ENCODE results near the gene NFE2L2.
"Not testable (repeated sequence)": the region's sequence is repeated elsewhere in the genome, so short reads cannot be mapped to it uniquely, and the experiment has no call there.

NFE2L2 gene

DNA sequence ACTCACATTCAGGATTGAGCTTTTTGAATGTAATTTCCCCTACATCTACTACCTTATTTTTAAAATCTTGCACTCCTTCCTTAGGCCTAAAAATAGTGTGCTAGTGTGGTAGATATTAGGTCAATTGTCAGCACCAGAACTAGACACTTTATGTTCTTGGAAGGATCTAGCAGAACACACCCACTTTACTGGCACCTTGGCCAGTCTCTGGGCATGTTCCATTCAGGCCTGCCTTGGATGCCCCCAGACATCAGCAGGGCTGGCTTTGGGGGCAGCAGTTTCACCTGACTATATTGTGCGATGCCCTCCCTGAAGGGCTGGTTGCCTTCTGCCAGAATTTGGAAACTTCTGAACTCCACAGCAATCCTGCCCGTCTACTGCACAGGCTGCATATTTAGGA lies 15.3 kb upstream of the NFE2L2 start:
- DNase-seq (ENCODE audit: low read depth): no peak

- no peak for DNase-seq (ENCODE audit: low read depth)
Measured at GRCh38 chr2:177275743-177276055, 11.2 kb upstream of the NFE2L2 start.

- DNase-seq (ENCODE audit: low read depth): no peak
Measured at GRCh38 chr2:177275040-177275742, 10.7 kb upstream of the NFE2L2 start.

GRCh38 chr2:177273408-177273807 lies 8.9 kb upstream of the NFE2L2 start:
- DNase-seq (ENCODE audit: low read depth): no peak

DNA sequence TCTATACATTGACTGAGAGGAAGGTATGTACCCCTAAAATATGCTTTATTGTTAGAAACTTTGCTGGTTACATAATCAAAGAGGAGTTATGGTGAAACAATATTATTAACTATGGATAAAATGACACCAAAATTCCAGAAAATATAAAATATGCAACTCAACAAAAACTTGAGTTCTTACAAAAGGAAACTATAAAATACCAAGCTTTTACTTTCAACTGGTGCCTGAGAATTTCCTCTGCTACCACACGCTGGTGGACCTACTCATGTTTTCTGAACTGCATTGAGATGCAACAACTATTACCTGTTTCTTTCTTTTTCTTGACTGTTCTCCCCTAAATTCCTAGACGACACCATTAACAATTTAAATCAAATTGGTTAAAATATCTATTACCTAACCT lies 8.2 kb upstream of the NFE2L2 start:
- no peak for DNase-seq (ENCODE audit: low read depth)

DNA sequence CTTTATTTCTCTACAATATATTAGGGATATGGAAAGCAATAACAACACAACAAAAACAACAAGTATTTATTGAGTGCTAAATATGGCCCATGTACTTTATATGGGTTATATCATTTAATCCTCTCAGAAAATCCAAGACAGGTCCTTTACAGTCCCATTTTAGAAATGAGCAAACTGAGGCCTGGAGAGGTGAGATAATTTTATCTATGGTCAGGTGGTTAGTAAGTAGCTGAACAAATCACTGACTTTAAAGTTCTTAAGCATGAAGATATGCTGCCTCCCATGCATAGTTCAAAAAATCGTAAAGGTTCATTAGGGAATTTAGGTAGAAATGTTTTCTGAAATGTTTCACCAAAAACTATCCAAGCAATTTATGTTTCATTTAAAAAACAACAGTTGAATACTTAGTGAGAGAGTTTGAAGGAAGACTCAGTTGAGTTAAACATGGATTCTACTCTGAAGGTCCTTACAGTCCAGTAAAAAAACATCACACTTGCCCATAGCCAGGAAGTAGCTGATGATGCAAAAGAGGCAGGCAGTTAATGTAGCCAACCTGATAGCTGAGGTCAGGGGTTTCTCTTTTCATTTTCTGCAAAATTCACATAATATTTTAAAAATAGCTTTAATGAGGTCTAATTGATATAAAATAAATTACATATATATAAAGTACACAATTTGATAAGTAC lies 7.6 kb upstream of the NFE2L2 start:
- DNase-seq (ENCODE audit: low read depth): no peak

- no peak for DNase-seq (ENCODE audit: low read depth)
Measured at GRCh38 chr2:177270531-177270930, 6.0 kb upstream of the NFE2L2 start.

GRCh38 chr2:177268901-177269300 lies 4.4 kb upstream of the NFE2L2 start:
- DNase-seq (ENCODE audit: low read depth): no peak

DNA sequence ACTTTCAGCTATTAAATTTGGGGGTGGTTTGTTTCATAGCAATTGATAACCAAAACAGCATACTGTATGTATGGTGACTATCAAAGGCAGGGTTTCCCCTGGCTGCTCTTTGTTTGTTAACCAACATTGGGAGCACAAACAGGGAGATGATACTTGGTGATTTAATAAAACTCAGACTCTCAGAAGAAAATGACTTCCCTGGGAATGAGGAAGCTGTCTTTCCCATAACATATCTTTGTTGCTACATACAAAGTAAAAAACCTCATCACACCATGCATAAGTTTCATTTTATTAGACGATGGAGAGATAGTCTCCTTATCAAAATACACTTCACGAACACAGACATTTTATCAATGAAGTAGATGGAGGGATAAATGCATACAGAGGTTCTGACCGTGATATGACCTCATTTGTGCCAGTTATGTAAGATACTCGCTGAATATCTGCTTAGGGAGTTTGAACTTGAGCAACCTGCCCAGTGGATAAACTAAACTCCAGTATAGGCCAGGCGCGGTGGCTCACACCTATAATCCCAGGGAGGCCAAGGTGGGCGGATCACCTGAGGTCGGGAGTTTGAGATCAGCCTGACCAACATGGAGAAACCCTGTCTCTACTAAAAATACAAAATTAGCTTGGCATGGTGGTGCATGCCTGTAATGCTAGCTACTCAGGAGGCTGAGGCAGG lies 3.8 kb upstream of the NFE2L2 start:
- no peak for DNase-seq (ENCODE audit: low read depth)

GRCh38 chr2:177266955-177267354 lies 2.4 kb upstream of the NFE2L2 start:
- DNase-seq (ENCODE audit: low read depth): not testable (repeated sequence)

DNA sequence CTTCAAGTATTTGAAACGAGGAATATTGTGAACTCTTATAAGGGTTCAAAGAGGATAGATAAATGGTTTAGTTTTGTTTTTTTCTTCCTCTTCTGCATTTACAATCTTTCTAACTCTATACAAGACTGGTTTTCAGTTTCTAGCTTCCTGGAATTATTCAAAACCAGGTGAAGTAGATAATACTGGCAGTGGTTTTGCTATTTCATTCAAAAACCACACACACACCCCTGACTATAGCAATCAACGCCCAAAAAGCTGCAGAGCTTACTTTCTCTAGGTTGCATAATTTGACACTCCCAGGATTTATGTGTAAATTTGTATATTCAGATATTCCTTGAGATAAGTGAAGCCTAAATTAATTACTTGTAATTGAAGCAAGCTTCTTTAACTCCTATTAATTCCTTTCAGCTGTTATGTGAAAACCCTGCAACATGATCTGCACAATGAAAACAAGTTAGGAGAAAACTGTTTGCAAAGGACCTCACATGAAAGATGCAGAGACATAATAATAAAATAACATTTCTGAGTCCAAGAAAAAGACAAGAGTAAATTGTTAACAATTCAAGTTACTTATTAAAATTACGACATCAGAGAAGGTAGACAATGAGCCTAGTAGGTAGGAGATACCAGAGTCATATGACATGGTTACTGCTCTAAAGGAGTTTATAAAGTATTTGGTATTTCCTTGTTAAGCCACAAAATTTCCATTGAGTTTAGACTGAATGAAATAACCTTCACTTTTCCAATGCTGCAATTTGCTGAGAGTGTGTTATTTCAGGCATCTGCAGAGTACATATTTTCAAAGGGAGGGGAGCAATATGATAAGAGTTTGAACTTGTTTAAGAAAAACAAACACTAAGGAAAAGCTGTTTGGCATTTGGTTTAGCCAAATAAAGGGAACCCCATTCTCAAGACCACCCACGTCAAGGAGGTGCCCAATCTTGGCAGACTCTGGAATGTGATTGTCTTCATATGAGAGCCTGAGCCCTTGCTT lies 1.6 kb upstream of the NFE2L2 start:
- DNase-seq (ENCODE audit: low read depth): no peak

DNA sequence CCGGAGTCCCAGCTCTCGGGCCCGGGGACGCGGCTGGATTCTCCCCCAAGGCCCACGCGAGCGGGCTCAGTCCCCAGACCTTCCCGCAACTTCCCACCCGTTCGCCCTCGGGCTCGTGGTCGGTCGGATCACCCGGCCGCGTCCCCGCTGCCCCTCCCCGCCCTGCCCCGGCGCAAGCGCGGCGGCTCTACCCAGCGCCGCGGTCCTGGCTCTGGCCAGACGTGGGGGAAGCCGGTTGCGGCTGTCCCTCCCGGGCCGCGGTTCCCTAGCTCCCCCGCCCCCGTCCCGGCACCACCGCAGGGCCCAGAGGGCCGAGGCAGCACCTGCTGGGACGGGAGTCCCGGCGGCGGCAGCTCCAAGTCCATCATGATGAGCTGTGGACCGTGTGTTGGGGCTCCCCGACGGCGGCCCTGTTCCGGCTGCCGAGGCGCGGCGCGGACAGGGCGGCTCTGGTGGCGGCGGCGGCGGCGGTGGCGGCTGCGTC lies 276 bp downstream of the NFE2L2 start:
- DNase-seq (ENCODE audit: low read depth): no peak

GRCh38 chr2:177263451-177264208 lies 897 bp downstream of the NFE2L2 start:
- DNase-seq (ENCODE audit: low read depth): peak; percentile 88

GRCh38 chr2:177262958-177263450 lies 1.5 kb downstream of the NFE2L2 start:
- DNase-seq (ENCODE audit: low read depth): no peak

- no peak for DNase-seq (ENCODE audit: low read depth)
Measured at GRCh38 chr2:177262092-177262491, 2.4 kb downstream of the NFE2L2 start.

GRCh38 chr2:177261116-177262060 lies 3.1 kb downstream of the NFE2L2 start:
- DNase-seq (ENCODE audit: low read depth): no peak

DNA sequence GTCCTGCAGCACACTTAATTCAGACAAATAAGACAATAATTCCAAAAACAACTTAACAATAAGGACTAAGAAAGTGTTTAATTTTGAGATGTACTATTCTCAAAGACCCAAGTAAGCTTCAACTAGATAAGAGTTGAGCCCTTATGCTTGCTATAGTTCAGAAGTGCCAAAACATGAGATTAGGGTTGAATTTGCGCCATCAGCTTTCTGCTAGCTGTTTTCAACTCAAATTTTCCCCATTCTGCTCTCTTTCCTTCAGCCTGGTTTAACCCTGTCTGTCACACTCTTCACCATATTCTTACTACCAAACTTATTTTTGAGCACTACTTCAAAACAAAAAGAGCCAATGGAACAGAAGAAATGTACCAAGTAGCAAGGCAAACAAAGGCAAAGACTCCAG lies 4.1 kb downstream of the NFE2L2 start:
- DNase-seq (ENCODE audit: low read depth): no peak

DNA sequence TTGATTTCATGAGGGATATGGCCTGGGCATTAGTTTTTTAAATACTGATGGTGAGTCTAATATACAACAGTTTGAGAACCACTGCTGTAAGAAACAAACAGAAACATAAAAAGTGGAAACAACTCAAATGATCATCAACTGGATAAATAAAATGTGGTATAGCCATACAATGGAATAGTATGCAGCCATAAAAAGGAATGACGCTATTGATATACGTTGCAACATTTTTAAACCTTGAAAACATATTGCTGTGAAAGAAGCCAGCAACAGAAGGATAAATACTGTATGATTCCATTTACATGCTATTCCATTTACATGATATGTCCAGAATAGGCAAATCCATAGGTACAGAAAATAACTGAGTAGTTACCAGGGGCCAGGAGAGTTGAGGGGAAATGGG lies 6.5 kb downstream of the NFE2L2 start:
- no peak for DNase-seq (ENCODE audit: low read depth)

- DNase-seq (ENCODE audit: low read depth): no peak
Measured at GRCh38 chr2:177257471-177257870, 7.1 kb downstream of the NFE2L2 start.

GRCh38 chr2:177256695-177257094 lies 7.8 kb downstream of the NFE2L2 start:
- no peak for DNase-seq (ENCODE audit: low read depth)

Data from activated T-cell treated with anti-CD3 and anti-CD28 coated beads for 24 hours (primary cell).